Kidney (tissue), 14 donors: ENCODE data around the gene SLC35F2. TPM values are rescaled to one million over a fixed set of nuclear protein-coding genes. Genes with fewer than 3 reads are reported as not detected.
"Not testable (repeated sequence)": the region's sequence is repeated elsewhere in the genome, so short reads cannot be mapped to it uniquely, and the experiment has no call there.

ENCODE experiments used
- DNase-seq, 5 donors: peaks; one replicate each; pipeline ENCODE4 v3.0.0-alpha.2; 2013 to 2020
- FAIRE-seq: peaks from 2 replicates; lab custom pipeline; 2012; peaks lifted over from hg19 to GRCh38; lab: Jason Lieb, UNC
- H3K27ac ChIP-seq, 2 donors: one replicate each; pipeline ENCODE4 v1.7.0; 2013; ENCODE audit warnings: low read depth in 2 of 2, low read length in 2 of 2, inconsistent platforms in 1 of 2
- H3K27me3 ChIP-seq: one replicate; pipeline ENCODE4 v1.7.1; 2013; ENCODE audit warnings: low read length, inconsistent platforms; ENCODE audit not compliant: control insufficient read depth, insufficient read depth
- H3K36me3 ChIP-seq, 3 donors: one replicate each; pipeline versions ENCODE4 v1.7.0 to v1.7.1; 2013; ENCODE audit warnings: low read length in 3 of 3, control low read depth in 1 of 3, inconsistent platforms in 1 of 3; ENCODE audit not compliant: insufficient read depth in 3 of 3, control insufficient read depth in 2 of 3
- H3K4me1 ChIP-seq, 3 donors: one replicate each; pipeline versions ENCODE4 v1.7.0 to v1.7.1; 2013; ENCODE audit warnings: low read length in 3 of 3, inconsistent platforms in 1 of 3, low read depth in 1 of 3; ENCODE audit not compliant: control insufficient read depth in 2 of 3, insufficient read depth in 2 of 3
- H3K4me3 ChIP-seq, 3 donors: one replicate each; pipeline versions ENCODE4 v1.7.0 to v1.8.1; 2013; ENCODE audit warnings: low read length in 3 of 3, control low read depth in 1 of 3, inconsistent platforms in 1 of 3
- H3K9ac ChIP-seq, 3 donors: one replicate each; pipeline versions ENCODE4 v1.7.0 to v1.7.1; 2013; ENCODE audit warnings: low read length in 3 of 3, control low read depth in 1 of 3, inconsistent platforms in 1 of 3
- H3K9me3 ChIP-seq, 3 donors: one replicate each; pipeline versions ENCODE4 v1.7.0 to v1.7.1; 2013; ENCODE audit warnings: low read length in 3 of 3, control low read depth in 1 of 3, inconsistent platforms in 1 of 3; ENCODE audit not compliant: control insufficient read depth in 2 of 3, insufficient read depth in 1 of 3
- intact Hi-C: fragments of 100-400 bp; cut with DNase I; formaldehyde crosslinking; loops from one replicate; pipeline ENCODE4 v1.11.1; 2022
- polyA plus RNA-seq: library from polyadenylated mRNA; stranded (reverse); fragments of 350-450 nt; fragmentation: Illumina TruSeq; extraction: RNeasy Lipid Tissue Mini Kit (QIAGEN cat#74804); gene quantifications from one replicate; pipeline ENCODE4 v1.2.3, GENCODE V29; 2014; ENCODE audit warnings: low read depth, low replicate concordance; ENCODE audit not compliant: insufficient read depth
- total RNA-seq: library from RNA; stranded (reverse); fragmentation: NEBNext Ultra II Directional; extraction: Animal tissue kit (Norgen Biotek cat#: 25700); gene quantifications from one replicate; pipeline ENCODE4 v1.2.1, GENCODE V29; 2021
- TF ChIP-seq, protein P1 (sequence below): IDR thresholded peaks from 3 replicates; pipeline ENCODE4 v1.5.1; 2012; ENCODE audit warnings: mild to moderate bottlenecking, moderate library complexity, borderline replicate concordance; ENCODE audit not compliant: insufficient read depth; ENCODE audit errors: extremely low read depth
- donor health status: control.
- donor health status: control.
- donor health status: control.
- donor health status: control.
- donor health status: control.
- donor health status: DM: yes; HTN: yes; CAD: no.
- donor health status: Normal renal cell carcinoma (clear cell type).

The SLC35F2 gene
- total and polyA plus RNA-seq, 2 donors from 2014 or later = 10.2 to 16.6 TPM

DNA sequence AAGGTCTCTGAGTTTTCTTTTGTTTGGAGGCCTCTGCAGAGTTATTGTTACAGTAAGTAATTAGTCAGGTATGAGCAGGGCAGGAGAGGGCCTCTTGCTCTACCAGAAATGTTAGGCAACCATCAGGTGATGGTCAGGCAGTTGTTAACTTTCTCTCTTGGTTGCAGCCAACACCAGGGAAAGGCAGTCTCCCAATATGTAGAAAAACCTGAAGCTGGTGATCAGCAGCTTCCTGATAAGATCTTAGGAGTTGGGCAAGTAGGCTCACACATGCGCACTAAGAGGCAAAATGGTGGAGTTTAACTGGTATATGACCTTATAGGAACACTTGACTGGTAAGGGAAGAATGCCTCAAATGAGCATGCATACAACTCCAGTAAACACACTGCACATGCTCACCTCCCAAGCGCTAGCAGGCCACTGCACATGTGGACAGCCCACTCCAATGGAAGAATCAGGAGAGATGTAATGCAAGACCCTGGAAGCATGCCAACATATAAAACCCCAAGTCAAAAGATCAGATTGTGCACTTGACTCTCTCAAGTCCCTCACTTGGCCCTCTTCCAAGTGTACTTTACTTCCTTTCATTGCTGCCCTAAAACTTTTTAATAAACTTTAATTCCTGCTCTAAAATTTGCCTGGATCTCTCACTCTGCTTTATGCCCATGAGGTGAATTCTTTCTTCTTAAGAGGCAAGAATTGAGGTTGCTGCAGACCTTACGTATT, 23.7 kb upstream of the SLC35F2 start:
- TF ChIP-seq, protein P1, sequence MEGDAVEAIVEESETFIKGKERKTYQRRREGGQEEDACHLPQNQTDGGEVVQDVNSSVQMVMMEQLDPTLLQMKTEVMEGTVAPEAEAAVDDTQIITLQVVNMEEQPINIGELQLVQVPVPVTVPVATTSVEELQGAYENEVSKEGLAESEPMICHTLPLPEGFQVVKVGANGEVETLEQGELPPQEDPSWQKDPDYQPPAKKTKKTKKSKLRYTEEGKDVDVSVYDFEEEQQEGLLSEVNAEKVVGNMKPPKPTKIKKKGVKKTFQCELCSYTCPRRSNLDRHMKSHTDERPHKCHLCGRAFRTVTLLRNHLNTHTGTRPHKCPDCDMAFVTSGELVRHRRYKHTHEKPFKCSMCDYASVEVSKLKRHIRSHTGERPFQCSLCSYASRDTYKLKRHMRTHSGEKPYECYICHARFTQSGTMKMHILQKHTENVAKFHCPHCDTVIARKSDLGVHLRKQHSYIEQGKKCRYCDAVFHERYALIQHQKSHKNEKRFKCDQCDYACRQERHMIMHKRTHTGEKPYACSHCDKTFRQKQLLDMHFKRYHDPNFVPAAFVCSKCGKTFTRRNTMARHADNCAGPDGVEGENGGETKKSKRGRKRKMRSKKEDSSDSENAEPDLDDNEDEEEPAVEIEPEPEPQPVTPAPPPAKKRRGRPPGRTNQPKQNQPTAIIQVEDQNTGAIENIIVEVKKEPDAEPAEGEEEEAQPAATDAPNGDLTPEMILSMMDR = no peak
- Histone ChIP-seq H3K9ac (no peak overlapping the region), H3K9me3 (no peaks in the 10 kb centered on the region), H3K36me3 (no peaks in the 10 kb centered on the region), H3K4me3 (no peak overlapping the region), H3K27me3 (no peaks in the 10 kb centered on the region), H3K4me1 (no peaks in the 10 kb centered on the region), H3K27ac (no peak overlapping the region)
- intact Hi-C loops = no loop called here
- FAIRE-seq = no peak
- DNase-seq = no peak

DNA sequence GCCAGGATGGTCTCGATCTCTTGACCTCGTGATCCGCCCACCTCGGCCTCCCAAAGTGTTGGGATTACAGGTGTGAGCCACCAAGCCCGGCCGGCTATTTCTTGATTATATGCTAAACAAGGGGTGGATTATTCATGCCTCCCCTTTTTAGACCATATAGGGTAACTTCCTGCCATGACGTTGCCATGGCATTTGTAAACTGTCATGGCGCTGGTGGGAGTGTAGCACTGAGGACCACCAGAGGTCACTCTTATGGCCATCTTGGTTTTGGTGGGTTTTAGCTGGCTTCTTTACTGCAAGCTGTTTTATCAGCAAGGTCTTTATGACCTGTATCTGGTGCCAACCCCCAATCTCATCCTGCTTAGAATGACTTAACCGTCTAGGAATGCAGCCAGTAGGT, 22.9 kb upstream of the SLC35F2 start:
- H3K9ac ChIP-seq, H3K27ac ChIP-seq, FAIRE-seq, H3K9me3 ChIP-seq, intact Hi-C loops, H3K4me1 ChIP-seq, DNase-seq, H3K36me3 ChIP-seq, H3K4me3 ChIP-seq, H3K27me3 ChIP-seq: not testable (repeated sequence)

DNA sequence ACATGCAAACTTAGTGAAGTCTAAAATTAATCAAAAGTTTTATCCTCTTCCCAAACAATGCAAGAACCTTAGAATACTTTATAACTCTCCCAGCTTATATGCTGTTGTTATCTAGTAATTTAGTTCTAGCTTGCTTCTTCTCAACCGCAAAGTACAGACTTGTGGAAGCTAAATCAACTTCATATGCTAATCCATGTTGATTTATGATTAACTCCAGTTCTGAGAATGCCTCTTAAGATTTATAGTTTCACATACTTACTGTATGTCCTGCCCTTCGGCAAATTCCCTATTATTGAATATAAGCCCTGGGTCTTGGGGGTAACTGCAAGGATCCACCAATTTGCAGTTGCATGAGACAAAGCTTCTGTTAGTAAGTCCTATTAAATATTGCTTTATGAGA, 17.6 kb upstream of the SLC35F2 start:
- no peak overlapping the region for H3K27ac ChIP-seq
- H3K27me3 ChIP-seq = no peaks in the 10 kb centered on the region
- H3K9ac ChIP-seq = no peak overlapping the region
- no peak for FAIRE-seq
- TF ChIP-seq, protein P1 = no peak
- H3K9me3 ChIP-seq = no peaks in the 10 kb centered on the region
- no peaks in the 10 kb centered on the region for H3K36me3 ChIP-seq
- intact Hi-C loops = no loop called here
- DNase-seq = no peak
- H3K4me3 ChIP-seq = no peak overlapping the region
- no peaks in the 10 kb centered on the region for H3K4me1 ChIP-seq

DNA sequence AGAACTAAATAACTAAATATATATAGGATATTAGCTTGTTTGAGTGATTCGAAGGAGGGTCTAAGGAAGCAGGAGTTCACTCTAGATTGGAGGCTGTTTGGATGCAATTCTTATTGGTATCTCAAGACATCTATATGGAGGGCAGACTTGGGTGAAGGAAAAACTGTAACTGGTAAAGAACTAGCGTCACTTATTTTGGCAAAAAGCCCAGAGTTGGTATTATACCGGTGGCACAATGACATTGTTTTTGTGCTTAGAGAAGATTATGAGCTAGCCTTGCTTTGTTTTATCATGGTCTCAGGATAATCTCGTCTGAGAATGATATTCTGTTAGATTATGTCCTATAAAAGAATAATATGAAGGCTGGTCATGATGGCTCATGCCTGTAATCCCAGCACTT, 6.0 kb upstream of the SLC35F2 start:
- peaks cover 0 to 2% (median 0%) of the 10 kb centered on the region in 3 donors for H3K4me1 ChIP-seq
- H3K9ac ChIP-seq = no peak overlapping the region
- no peak overlapping the region for H3K4me3 ChIP-seq
- intact Hi-C loops = no loop called here
- no peaks in the 10 kb centered on the region for H3K27me3 ChIP-seq
- no peak overlapping the region for H3K27ac ChIP-seq
- no peaks in the 10 kb centered on the region for H3K9me3 ChIP-seq
- no peaks in the 10 kb centered on the region for H3K36me3 ChIP-seq
- no peak for DNase-seq
- TF ChIP-seq, protein P1 = no peak
- no peak for FAIRE-seq
